ENCODE measurements around the gene TERC.
"Not testable (repeated sequence)": the region's sequence is repeated elsewhere in the genome, so short reads cannot be mapped to it uniquely, and the experiment has no call there.

Gene TERC

DNA sequence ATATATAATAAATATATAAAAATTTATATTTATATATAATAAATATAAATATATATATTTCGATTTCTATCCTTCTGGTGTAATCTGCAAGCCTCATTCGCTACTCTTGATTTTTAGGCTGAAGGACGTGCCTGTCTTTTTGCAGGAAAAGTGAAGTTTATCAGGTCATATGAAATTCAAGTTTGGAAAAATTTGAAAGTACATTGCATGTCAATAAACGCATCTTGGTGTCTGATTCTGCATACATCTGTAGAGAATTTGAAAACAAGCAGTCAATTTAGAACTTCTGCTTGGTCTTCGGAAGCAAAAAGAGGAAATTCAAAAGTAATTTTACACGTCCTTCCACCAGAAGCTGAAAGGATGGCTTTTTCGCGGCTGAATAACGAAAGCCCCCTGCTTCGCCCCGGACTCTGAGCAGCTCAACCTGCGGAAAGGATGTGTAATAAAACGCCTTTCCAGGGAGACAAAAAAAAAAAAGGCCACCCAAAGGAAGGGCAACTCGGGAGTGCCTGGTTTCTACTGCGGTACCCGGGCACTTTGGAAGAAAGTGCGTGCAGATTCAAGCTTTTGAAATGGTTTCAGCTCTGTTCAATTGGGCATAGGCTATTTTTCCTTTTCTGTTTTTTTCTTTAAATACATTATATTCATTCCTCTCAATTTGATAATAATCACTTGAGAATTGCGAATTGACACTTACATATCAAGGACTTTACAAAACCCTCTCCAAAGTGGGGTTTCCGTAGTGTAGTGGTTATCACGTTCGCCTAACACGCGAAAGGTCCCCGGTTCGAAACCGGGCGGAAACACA lies 6.8 kb upstream of the TERC start:
- DNase-seq, result peak; percentile 95

DNA sequence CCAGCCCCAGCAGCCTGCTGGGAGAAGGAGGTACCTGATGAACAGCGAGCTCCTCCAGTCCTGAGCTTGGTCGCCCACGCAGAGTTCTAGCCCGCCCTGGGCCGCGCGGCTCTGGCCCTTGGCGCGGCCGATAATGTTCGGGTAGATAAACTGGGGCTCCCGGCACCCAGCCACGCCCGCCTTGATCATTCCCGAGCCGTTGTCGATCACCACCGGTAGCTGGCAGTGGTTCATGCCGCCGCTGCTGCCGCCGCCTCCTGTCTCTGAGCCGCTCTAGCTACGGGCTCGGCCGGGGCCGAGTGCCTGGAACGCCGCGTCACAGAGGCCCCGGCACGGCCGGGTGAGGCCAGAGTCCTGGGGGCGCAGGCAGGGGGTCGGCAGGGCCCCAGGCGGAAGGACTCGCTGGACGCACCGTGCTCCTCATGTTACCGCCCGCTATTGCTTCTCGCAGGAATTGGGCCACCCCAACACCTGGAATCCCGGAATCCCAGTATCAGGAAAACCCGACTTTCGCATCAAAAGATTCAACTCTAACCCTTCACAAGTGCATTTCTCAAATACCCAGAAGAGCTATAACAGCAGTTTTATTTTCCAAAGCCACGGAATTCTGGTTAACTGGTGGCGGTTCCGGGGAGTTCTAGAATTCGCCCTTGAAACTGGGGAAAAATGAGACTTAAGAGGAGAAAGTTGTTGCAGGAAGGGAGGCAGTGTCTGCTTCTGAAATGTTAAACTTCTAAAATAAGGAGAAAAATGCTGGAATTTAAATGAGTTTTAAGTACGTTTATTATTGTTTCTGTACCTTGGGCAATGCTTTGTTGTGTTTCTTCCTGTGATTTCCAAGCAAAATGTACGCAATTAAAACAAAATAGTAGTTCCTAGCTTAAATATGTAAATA lies 4.7 kb upstream of the TERC start, which contains the start of gene ACTRT3:
ACTRT3 (minus strand) TSS at position 275 of the 895 bp plus-strand sequence; CDS start at position 234, 41 bp downstream.
- peak; percentile 44 for DNase-seq

DNA sequence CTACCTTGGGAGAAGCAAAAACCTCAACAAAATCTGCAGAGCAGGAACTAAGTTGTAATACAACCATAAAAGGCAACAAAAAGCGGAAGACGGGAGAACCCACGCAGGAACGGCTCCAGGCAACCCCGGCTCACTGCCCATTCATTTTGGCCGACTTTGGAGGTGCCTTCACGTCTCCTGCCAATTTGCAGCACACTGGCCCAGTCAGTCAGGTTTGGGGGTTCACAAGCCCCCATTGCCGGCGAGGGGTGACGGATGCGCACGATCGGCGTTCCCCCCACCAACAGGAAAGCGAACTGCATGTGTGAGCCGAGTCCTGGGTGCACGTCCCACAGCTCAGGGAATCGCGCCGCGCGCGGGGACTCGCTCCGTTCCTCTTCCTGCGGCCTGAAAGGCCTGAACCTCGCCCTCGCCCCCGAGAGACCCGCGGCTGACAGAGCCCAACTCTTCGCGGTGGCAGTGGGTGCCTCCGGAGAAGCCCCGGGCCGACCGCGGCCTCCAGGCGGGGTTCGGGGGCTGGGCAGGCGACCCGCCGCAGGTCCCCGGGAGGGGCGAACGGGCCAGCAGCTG lies 463 bp downstream of the TERC start:
- DNase-seq, result peak; percentile 56

DNA sequence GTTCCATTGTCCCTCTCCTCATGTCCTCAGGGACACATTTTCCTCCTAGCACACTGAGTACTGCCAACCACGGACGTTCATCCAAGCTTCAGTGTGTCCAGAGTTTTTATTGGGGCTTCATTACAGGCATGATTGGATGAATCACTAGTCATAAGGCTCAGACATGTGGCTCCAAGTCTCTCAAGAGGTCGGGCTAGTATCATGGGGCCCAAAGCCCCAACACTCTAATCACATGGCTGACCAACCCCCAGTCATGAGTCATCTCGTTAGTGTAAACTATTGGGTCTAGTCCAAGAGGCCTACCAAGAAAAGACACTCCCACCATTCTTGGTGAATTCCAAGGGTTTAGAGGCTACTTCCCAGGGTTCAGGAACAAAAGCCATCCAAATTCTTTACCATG lies 4.4 kb downstream of the TERC start:
- no peak for DNase-seq

DNA sequence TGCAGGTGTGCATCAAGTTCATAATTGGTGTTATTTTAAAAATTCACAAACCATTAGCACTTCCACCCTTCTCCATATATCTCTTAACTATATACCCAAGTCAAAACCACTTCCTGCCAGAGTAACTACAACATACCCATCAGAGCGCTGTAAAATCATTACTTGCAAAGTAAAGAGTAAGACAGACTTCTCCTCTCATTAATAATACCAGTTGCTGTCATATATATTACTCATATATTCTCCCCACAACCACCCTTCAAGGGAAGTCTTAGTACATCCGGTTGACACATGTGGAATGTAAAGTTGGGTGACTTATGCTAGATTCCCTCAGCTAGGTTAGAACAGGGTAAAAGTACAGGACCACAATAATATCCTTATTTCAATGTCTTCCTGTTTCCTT lies 5.6 kb downstream of the TERC start:
- no peak for DNase-seq

DNA sequence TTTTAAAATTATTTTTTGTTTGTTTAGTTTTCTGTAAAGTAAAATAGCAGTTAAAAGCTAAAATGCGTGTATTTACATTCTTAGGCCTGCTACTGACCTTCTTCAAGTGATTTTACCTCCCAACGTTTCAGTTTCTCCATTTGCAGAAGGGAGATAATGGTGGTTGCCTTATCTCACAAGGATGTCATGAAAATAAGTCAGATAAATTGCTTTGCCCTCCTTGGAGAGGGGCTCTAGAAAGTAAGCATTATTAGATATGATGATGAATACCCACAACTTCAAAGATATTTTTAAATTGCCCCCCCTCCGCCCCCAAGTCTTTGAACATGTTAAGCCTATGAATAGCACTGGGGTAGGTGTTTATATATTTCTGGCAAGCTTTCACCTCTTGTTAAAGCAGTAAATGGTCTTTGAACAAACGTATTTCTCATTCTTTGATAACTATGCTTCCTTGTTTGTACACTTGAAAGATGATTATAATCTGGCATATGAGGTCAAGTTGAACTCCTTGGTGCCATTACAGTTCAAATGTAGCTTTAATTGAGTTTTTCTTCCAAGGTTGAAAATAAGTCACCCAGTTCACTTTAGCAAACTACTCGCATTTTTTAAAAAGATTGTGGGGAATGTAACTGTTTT lies 6.4 kb downstream of the TERC start:
- DNase-seq, result no peak

DNA sequence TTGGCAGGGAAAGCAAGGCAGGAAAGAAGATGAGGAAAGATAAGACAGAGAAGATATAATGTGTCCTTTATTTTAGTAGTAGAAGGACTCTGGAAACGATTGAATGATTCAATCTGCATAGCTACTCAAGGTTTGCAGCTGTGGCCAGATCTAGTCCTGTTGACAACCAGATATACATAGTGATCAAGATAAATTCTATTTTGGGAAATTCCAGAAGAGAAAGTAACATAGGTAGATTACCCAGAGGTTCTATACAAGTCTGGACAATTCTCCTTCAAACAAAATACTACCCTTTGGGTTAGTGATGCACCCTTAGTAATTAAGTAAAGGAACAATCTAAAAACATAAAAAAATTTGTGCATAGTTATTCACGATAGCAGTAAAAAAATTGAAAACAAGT lies 9.4 kb downstream of the TERC start:
- DNase-seq, result no peak

DNA sequence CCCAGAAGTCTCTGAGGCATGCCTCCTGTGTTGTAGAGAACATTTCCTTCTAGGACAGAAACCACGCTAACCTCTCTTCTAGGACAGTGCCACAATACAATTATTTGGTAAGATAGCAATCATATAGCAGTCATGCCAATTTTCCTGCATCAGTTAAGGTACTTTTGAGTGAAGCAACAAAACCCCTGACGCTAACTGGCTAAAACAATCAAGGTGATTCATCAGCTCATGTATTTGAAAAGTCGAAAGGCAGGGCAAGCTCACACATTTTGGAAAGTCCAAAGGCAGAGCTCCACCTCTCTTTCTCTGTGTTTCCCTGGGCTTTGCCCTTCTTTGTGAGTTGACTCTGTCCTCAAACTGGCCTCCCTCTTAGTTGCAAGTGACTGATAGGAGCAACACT lies 10.1 kb downstream of the TERC start:
- no peak for DNase-seq

DNA sequence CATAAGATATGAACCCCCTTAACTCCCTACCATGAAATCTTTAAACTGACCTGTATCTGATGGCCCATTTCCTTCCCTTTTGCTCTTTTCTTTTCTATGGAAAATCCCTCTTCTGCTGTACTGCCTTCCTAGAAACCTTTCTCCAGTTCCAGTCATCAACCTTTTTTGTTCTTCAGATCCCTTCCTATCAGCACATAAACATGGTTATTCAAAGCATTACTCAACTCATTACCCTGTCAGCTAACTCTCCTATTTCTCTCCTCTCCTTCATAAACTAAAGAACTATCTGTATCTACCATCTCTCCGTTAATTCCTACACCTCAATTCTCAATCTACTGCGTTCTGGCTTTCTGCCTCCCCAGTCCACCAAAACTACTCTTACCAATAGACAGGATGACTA lies 13.0 kb downstream of the TERC start:
- no peak for DNase-seq

DNA sequence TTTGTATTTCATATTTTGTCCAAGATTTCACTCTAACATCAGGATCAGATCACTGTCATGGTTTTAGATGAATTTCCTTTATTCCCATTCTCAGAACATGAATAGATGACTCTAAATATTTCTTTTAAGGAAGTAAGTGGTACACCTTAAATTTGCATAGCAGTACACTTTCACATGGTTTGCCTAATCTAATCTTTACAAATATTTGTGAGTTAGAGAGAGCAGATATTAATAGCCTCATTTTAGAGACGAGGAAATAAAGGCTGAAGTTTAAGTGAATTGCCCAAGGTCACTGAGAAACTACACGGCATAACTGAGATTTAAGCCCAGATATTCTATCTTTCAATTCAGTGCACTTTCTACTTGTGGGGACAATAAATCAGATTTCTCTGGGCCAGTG lies 14.2 kb downstream of the TERC start:
- no peak for DNase-seq

DNA sequence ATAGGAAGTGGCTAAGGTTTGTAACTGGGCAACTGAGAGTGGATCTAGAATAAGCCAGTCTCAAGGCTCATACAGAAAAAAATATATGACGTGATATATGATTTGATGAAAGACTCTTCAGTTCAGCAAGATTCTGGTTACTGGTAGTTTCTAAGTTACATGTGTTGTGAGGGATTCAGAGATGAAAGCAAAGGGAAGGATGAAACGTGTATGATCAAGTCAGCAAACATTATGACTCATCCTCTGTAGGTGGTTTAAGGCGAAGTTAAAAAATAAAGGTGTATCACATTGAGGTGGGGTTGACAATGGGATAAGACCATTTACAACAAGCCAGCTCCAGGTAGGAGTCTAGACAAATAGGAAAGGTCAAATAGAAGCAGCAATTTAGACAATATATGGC lies 16.2 kb downstream of the TERC start:
- no peak for DNase-seq

DNA sequence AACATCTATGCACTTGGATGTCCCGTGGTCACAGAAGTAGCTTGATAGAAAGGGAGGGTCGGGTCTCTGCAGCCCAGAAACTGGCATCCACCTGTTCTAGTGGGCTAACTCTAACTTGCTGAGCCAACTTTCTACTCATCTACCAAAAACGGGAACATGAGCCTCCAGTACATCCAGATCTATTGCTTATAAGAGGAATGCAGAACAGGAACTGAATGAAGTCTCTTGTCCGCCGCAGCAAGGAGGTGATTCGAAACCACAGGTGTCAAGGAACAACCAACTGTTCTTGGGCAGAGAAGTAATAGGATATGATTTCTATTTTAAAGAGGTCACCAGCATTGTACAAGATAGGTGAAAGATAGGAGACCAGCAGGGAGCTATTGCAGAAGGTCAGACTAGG lies 17.9 kb downstream of the TERC start:
- DNase-seq, result no peak

DNA sequence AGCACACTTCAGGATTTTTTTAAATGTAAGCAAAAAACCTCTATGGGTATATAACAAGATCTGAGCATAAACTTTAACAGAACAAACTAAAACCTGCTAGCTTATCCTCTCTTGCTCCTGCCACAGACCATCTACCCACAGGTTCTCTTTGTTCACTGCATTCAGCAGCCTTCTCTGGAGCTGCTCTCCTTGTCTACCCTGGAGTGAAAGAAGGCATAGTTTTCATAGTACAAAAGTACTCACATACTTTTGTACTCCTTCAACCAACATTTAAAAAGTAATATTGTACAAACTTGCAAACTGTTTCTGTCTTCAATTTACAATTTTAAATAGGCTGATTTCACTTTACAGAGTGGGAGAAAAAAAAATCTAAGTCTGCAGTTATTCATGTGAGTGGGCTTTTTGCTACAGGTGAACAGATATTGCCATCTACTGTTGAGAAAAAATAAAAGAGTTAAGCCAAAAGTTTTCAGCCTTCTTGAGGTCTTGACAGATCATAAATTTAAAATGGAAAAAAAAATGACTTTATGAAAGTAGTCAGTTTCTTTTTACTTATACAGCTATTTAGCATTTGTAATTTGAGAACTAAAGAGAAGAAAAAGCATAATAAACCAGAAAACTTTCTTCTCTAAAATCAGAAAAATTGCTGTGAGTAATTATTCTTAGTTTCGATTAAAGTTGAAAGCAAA lies 20.4 kb downstream of the TERC start:
- no peak for DNase-seq

DNA sequence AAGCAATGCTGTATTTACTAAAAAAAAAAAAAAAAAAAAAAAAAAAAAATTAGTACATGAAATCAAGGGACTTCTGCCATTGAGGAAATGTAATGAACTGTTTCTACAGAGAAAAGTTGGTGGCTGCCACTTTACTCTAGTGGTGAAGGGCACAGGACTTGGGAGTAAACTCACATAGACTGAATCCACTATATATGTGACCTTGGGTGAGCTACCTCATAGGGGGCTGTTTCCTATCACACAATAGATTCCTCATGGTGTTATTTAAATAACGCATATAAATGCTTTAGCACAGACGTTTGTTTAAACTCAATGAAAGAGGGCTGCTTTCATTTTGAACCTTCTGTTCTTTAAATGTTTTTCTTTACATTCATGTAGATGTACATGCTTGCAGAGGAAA lies 25.8 kb downstream of the TERC start:
- DNase-seq, result no peak

DNA sequence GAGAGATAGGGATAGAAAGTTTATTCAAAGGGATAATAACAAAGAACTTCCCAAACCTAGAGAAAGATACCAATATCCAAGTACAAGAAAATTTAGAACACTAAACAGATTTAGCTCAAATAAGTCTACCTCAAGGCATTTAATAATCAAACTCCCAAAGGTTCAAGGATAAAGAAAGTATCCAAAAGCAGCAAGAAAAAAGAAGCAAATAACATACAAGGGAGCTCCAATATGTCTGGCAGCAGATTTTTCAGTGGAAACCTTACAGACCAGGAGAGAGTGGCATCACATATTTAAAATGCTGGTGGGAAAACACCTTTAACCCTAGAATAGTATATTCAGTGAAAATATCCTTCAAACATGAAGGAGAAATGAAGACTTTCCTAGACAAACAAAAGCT lies 33.0 kb downstream of the TERC start:
- not testable (repeated sequence) for DNase-seq

DNA sequence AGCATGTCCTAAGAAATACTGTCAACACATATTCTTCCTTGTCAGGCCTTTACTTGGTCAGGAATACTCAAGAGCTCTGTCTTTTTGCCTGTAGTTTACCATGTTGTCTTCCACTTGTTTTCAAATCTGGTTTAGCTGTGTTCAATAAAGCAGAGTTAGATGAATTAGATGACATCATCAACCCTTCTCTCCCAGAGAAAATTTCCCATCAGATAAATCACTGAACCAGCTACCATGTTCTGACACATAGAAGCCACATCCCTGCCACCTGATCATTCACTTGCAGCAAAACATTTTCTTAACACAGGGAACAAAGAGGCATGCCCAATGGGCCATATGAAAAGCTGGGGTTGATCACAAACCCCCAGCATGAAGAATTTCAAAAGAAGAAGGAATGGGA lies 42.1 kb downstream of the TERC start:
- no peak for DNase-seq

DNA sequence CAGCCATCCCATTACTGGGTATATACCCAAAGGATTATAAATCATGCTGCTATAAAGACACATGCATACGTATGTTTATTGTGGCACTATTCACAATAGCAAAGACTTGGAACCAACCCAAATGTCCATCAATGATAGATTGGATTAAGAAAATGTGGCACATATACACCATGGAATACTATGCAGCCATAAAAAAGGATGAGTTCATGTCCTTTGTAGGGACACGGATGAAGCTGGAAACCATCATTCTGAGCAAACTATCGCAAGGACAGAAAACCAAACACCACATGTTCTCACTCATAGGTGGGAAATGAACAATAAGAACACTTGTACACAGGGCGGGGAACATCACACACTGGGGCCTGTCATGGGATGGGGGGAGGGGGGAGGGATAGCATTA lies 46.4 kb downstream of the TERC start:
- DNase-seq, result not testable (repeated sequence)
